ENCODE measurements around the gene VWA5B1.
A peak's percentile ranks its signal among the peaks of the same experiment; 100 is the strongest.

The VWA5B1 gene

DNA sequence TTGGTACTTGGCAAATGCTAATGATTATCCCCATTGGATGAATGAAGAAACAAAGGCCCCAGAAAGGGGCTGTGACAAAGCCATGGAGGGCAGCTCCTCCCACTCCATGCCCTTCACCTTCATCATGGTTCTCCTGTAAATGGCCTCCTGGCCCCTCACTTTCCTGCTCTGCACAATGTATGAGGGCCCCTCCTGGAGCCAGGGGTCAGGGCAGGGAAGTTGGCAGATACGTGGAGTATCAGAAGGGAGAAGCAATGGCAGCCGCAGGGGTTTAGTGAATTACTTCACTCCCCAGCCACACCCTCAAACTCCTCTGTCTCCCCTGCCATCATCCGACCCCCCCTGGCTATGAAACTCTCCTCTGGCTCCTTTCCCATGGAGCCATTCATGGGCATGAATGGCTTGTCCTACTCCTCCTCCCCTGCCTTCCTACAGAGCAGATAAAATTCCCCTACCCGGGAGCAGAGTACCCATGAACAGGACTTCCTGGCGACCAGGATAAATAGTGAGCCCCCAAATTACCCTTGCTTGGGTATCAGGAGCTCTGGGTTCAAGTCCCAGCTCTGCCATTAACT, 109.0 kb downstream of the VWA5B1 start:
- DNase-seq, result no peak

- peak; percentile 32 for DNase-seq
Observed at GRCh38 chr1:20400341-20401177, 109.9 kb downstream of the VWA5B1 start.

- peak; percentile 37 for DNase-seq
Observed at GRCh38 chr1:20401405-20402010, 110.8 kb downstream of the VWA5B1 start.

- DNase-seq, result peak; percentile 47
Observed at GRCh38 chr1:20402585-20403422, 112.1 kb downstream of the VWA5B1 start.

- DNase-seq, result peak; percentile 28
Observed at GRCh38 chr1:20403423-20404145, 112.9 kb downstream of the VWA5B1 start.

GRCh38 chr1:20404466-20404865, 113.8 kb downstream of the VWA5B1 start:
- peak; percentile 29 for DNase-seq

Data from islet precursor cell (in vitro differentiated cells).